IPS-18a (cell line): ENCODE data around the gene C1QL4.
"Not testable (repeated sequence)": the region's sequence is repeated elsewhere in the genome, so short reads cannot be mapped to it uniquely, and the experiment has no call there.

ENCODE experiments used
- H3K27ac ChIP-seq: one replicate; pipeline ENCODE4 v1.5.1; 2013; ENCODE audit warnings: low read length
- H3K27me3 ChIP-seq: one replicate; pipeline ENCODE4 v1.6.1; 2013; ENCODE audit warnings: mild to moderate bottlenecking, low read length; ENCODE audit not compliant: control insufficient read depth, insufficient read depth
- H3K36me3 ChIP-seq: one replicate; pipeline ENCODE4 v1.6.1; 2013; ENCODE audit warnings: low read depth, low read length; ENCODE audit not compliant: control insufficient read depth
- H3K4me1 ChIP-seq: one replicate; pipeline ENCODE4 v1.6.1; 2013; ENCODE audit warnings: low read depth, low read length; ENCODE audit not compliant: control insufficient read depth
- H3K4me3 ChIP-seq: one replicate; pipeline ENCODE4 v1.5.1; 2013; ENCODE audit warnings: low read length
- H3K9ac ChIP-seq: one replicate; pipeline ENCODE4 v1.6.1; 2013; ENCODE audit warnings: mild to moderate bottlenecking, low read length, moderate library complexity
- H3K9me3 ChIP-seq: one replicate; pipeline ENCODE4 v1.6.1; 2013; ENCODE audit warnings: low read depth, low read length; ENCODE audit not compliant: control insufficient read depth

The C1QL4 gene

GRCh38 chr12:49330631-49331379, 6.2 kb downstream of the C1QL4 start:
- peaks cover 37% of the 10 kb centered on the region for H3K36me3 ChIP-seq
- H3K9ac ChIP-seq, result no peak overlapping the region
- peaks cover 20% of the 10 kb centered on the region for H3K27me3 ChIP-seq
- no peak overlapping the region for H3K27ac ChIP-seq
- H3K9me3 ChIP-seq, result no peaks in the 10 kb centered on the region
- no peaks in the 10 kb centered on the region for H3K4me1 ChIP-seq
- no peak overlapping the region for H3K4me3 ChIP-seq

GRCh38 chr12:49330032-49330619, 6.9 kb downstream of the C1QL4 start:
- Histone ChIP-seq H3K27ac (no peak overlapping the region), H3K9ac (no peak overlapping the region), H3K4me3 (no peak overlapping the region), H3K4me1 (no peaks in the 10 kb centered on the region), H3K9me3 (no peaks in the 10 kb centered on the region), H3K36me3 (peaks cover 43% of the 10 kb centered on the region), H3K27me3 (peaks cover 13% of the 10 kb centered on the region)

GRCh38 chr12:49328816-49329215, 8.2 kb downstream of the C1QL4 start:
- H3K9me3 ChIP-seq, result no peaks in the 10 kb centered on the region
- H3K4me3 ChIP-seq, result no peak overlapping the region
- no peaks in the 10 kb centered on the region for H3K4me1 ChIP-seq
- no peak overlapping the region for H3K9ac ChIP-seq
- no peak overlapping the region for H3K27ac ChIP-seq
- peaks cover 43% of the 10 kb centered on the region for H3K36me3 ChIP-seq
- peaks cover under 1% of the 10 kb centered on the region for H3K27me3 ChIP-seq

DNA sequence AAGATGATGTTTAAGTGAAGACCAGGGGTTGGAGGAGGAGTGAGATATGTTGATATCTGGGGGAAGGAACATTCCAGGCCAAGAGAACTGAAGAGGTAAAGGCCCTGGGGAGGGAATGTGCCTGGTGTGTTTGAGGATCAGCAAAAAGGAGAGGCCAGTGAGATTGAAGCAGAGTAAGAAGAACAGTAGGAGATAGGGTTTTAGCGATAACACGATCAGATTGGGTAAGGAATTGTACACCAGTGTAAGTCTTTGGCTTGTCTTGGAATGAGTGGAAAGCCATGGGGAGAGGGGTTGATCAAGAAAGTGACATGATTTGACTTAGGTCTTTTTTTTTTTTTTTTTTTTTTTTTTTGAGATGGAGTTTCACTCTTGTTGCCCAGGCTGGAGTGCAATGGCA, 9.1 kb downstream of the C1QL4 start:
- peaks cover 43% of the 10 kb centered on the region for H3K36me3 ChIP-seq
- no peaks in the 10 kb centered on the region for H3K9me3 ChIP-seq
- H3K4me3 ChIP-seq, result no peak overlapping the region
- H3K27ac ChIP-seq, result no peak overlapping the region
- H3K9ac ChIP-seq, result no peak overlapping the region
- no peaks in the 10 kb centered on the region for H3K4me1 ChIP-seq
- H3K27me3 ChIP-seq, result no peaks in the 10 kb centered on the region

DNA sequence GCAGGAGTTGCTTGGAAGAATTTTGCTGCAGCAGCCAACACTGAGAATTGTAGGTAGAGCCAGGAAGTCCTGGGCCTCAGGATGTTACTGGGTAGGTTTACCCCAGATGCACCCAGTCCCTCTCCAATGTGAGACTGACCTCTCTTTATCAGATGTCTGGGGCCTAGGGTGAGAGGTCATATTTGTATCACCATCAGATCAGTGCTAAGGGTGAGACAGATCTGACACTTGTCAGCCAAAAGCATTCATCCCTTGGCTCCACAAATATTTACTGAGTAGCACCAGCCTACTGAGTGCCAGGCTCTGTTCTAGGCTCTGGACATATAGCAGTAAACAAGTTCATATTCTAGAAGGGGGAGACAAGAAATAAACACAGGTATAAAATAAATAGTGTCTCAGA, 9.6 kb downstream of the C1QL4 start:
- Histone ChIP-seq H3K27ac (no peak overlapping the region), H3K36me3 (peaks cover 43% of the 10 kb centered on the region), H3K9ac (no peak overlapping the region), H3K4me1 (no peaks in the 10 kb centered on the region), H3K4me3 (no peak overlapping the region), H3K27me3 (no peaks in the 10 kb centered on the region), H3K9me3 (no peaks in the 10 kb centered on the region)

DNA sequence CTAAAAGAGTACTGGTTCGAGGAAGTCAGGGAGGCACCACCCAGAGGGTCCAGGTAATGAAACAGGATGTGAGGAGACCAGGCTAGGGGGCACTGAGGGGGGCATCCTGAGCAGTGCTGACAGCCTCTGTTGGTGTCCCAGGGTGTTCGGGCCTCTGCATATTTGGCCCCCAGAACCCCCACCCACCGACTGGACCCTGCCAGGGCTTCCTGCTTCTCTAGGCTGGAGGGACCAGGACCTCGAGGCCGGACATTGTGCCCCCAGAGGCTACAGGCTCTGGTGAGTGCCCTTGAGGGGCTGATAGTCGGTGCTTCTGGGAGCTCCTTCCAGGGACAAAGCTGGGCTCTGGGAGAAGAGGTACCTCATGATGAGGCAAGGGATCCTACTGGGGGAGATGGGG, 11.4 kb downstream of the C1QL4 start:
- peaks cover 7% of the 10 kb centered on the region for H3K4me1 ChIP-seq
- no peak overlapping the region for H3K27ac ChIP-seq
- no peak overlapping the region for H3K9ac ChIP-seq
- H3K27me3 ChIP-seq, result no peaks in the 10 kb centered on the region
- H3K36me3 ChIP-seq, result peaks cover 39% of the 10 kb centered on the region
- no peaks in the 10 kb centered on the region for H3K9me3 ChIP-seq
- H3K4me3 ChIP-seq, result no peak overlapping the region

DNA sequence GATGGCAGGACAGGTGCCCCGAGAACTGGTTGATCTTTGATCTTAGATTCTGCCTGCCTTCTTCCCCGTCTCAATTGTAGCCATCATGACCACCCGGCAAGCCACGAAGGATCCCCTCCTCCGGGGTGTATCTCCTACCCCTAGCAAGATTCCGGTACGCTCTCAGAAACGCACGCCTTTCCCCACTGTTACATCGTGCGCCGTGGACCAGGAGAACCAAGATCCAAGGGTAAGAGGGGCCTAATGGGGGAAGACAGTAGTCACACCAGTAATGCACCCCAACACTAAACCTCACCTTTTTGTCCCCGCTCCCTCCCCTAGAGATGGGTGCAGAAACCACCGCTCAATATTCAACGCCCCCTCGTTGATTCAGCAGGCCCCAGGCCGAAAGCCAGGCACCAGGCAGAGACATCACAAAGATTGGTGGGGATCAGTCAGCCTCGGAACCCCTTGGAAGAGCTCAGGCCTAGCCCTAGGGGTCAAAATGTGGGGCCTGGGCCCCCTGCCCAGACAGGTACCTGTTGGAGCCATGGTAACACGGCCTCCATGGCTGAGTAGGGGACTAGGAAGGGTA, 13.4 kb downstream of the C1QL4 start:
- peaks cover 5% of the 10 kb centered on the region for H3K27me3 ChIP-seq
- no peaks in the 10 kb centered on the region for H3K9me3 ChIP-seq
- H3K4me3 ChIP-seq, result peak overlapping the region; percentile 97
- peaks cover 21% of the 10 kb centered on the region for H3K36me3 ChIP-seq
- H3K9ac ChIP-seq, result peak overlapping the region; percentile 93
- peaks cover 7% of the 10 kb centered on the region for H3K4me1 ChIP-seq
- H3K27ac ChIP-seq, result peak overlapping the region; percentile 64

DNA sequence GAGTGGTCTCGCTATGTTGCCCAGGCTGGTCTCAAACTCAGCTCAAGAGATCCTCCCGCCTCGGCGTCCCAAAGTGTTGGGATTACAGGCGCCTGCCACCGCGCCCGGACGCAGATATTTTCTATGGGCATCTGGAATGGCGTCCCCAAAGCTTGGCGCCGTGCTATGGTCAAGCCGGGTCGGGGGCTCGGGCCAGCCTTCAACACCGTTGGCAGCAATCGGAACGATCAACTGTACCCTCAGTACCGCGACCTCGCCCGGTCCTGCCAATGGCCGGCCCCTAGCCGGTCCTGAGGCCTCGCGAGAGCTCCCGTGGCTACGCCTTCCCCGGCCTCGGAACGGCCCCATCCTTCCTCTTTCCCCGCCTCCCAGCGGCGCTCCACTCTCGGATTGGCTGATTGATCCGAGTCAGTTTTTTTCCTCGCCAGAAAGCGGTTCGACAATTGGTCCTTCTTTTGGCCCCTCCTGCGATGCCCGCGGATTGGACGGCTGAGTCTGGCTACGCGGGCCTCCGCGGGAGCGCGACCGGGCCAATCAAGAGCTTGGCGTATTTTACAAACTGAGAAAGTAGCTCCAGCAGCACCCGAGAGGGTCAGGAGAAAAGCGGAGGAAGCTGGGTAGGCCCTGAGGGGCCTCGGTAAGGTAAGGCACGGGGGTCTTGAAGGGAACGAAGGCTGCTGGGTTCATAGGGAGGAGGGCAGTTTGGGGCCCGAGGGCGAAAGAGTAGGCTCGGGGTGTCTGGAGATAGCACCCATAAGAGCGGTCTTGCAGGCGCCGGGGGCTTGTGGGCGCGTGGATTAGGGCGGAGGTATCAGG, 14.1 kb downstream of the C1QL4 start, which contains the start of gene TROAP:
Gene TROAP (plus strand): TSS at position 548 of the 816 bp plus-strand sequence. CDS start 354 bp downstream, outside the sequence.
- peak within 1 kb of the TSS; percentile 64 for H3K27ac ChIP-seq
- peaks cover 5% of the 10 kb centered on the region for H3K27me3 ChIP-seq
- peaks cover 7% of the 10 kb centered on the region for H3K4me1 ChIP-seq
- H3K36me3 ChIP-seq, result peaks cover 21% of the 10 kb centered on the region
- peak within 1 kb of the TSS; percentile 93 for H3K9ac ChIP-seq
- no peaks in the 10 kb centered on the region for H3K9me3 ChIP-seq
- peak within 1 kb of the TSS; percentile 97 for H3K4me3 ChIP-seq

- H3K4me1 ChIP-seq, result peaks cover 7% of the 10 kb centered on the region
- H3K9ac ChIP-seq, result peak overlapping the region; percentile 93
- H3K27me3 ChIP-seq, result peaks cover 5% of the 10 kb centered on the region
- peak overlapping the region; percentile 97 for H3K4me3 ChIP-seq
- H3K27ac ChIP-seq, result no peak overlapping the region
- H3K36me3 ChIP-seq, result peaks cover 19% of the 10 kb centered on the region
- H3K9me3 ChIP-seq, result no peaks in the 10 kb centered on the region
These were observed 14.7 kb downstream of the C1QL4 start for GRCh38 chr12:49322367-49322707.

GRCh38 chr12:49320411-49321103, 16.4 kb downstream of the C1QL4 start:
- H3K27me3 ChIP-seq, result not testable (repeated sequence)

DNA sequence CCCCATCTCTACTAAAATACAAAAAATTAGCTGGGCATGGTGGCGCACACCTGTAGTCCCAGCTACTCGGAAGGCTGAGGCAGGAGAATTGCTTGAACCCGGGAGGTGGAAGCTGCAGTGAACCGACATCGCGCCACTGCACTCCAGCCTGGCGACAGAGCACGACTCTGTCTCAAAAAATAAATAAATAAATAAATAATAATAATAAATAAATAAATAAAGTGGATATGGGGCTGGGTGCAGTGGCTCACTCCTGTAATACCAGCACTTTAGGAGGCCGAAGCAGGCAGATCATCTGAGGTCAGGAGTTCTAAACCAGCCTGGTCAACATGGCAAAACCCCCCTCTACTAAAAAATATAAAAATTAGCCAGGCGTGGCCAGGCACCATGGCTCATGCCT, 19.9 kb downstream of the C1QL4 start:
- not testable (repeated sequence) for H3K4me3 ChIP-seq, H3K9me3 ChIP-seq, H3K9ac ChIP-seq, H3K36me3 ChIP-seq, H3K4me1 ChIP-seq, H3K27ac ChIP-seq, H3K27me3 ChIP-seq

More at GRCh38 chr12:49320411-49321103, 16.4 kb downstream of the C1QL4 start:
- not testable (repeated sequence) for H3K4me1 ChIP-seq, H3K9me3 ChIP-seq, H3K27ac ChIP-seq, H3K9ac ChIP-seq, H3K36me3 ChIP-seq, H3K4me3 ChIP-seq
